Stimulated activated CD8-positive, alpha-beta memory T cell treated with anti-CD3 and anti-CD28 coated beads, Interleukin-7, amount 100 ng/mL, for 48 hours (primary cell): Measurements from ENCODE around the gene ZC3H10.
A peak's percentile ranks its signal among the peaks of the same experiment; 100 is the strongest.
"Not testable (repeated sequence)": the region's sequence is repeated elsewhere in the genome, so short reads cannot be mapped to it uniquely, and the experiment has no call there.

ENCODE experiments used
- DNase-seq, 2 donors: peaks; one replicate each; pipeline ENCODE4 v3.0.0-alpha.2; 2020; ENCODE audit warnings: low read depth in 1 of 2; ENCODE audit errors: extremely low read depth in 1 of 2

ZC3H10 gene

DNA sequence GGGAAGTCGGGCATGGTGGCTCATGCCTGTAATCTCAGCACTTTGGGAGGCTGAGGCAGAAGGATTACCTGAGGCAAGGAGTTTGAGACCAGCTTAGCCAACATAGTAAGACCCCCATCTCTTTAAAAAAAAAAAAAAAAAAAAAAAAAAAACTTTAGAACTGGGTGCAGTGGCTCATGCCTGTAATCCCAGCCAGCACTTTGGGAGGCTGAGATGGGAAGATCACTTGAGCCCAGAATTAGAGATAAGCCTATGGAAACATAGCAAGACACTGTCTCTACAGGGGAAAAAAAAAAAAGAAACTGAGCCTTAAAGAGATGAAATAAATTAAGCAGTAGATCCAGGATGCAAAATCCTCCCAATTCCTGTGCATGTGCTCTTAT, 15.4 kb upstream of the ZC3H10 start:
- no peak for DNase-seq

DNA sequence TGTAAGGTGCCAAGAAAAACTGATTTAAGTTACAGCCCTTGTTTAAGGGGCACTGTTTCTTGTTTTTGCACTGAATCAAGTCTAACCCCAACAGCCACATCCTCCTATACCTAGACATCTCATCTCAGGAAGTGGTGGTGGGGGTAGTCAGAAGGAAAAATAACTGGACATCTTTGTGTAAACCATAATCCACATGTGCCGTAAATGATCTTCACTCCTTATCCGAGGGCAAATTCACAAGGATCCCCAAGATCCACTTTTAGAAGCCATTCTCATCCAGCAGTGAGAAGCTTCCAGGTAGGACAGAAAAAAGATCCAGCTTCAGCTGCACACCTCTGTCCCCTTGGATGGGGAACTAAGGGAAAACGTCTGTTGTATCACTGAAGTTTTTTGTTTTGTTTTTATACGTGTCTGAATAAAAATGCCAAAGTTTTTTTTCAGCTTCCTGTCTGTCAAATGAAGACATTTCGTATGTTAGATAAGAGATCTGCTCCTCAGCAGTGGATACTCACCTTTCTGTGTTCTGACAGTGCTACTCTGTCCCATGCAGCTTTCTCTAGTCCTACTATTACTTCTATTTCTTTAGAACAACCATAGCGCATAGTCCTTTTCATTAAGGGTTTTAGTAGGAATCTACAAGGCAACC, 14.9 kb upstream of the ZC3H10 start:
- no peak for DNase-seq

DNA sequence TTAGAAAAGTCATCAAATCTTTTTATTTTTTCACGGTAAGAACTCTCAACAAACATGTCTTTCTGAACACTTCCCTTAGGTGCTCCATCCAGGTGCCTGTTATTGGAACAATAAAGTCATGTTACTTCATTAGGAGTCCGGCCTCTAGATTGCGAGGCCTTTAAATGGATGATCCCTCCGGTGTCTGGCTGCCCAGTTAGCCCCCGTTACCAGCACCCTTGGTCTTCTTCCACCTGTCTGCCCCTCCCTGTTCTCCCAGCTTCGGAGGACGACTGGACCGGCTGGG, 14.3 kb upstream of the ZC3H10 start:
- no peak for DNase-seq

DNA sequence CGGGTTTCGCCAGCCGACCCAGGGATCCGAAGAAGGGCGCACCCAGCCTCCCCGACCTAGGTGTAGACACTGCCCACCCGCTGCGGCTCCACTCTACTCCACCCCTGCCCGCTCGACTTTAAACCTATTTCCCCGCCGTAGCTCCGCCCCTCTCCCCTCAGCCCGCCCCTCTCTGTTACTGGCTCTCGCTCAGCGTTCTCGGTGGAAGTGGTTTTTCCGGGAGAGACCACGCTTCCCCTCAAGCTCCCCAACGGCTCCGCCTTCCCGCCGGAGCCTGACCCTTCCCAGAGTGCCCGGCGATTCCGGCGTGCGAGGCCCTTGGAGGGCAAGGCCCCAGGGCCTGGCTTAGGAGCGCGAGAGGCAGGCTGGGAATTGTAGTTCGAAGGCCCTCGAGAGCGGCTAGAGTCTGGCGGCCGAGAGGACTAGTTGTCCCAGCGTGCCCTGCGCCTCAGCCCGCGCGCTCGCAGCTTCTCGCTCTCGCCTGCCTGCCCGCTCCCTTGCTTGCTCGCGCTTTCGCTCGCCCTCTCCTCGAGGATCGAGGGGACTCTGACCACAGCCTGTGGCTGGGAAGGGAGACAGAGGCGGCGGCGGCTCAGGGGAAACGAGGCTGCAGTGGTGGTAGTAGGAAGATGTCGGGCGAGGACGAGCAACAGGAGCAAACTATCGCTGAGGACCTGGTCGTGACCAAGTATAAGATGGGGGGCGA, 13.8 kb upstream of the ZC3H10 start, which contains the start of gene PA2G4:
PA2G4 (plus strand) TSS at position 451 of the 706 bp plus-strand sequence; CDS start at position 630, 179 bp downstream.
- DNase-seq, result peak; percentile 96 to 98

DNA sequence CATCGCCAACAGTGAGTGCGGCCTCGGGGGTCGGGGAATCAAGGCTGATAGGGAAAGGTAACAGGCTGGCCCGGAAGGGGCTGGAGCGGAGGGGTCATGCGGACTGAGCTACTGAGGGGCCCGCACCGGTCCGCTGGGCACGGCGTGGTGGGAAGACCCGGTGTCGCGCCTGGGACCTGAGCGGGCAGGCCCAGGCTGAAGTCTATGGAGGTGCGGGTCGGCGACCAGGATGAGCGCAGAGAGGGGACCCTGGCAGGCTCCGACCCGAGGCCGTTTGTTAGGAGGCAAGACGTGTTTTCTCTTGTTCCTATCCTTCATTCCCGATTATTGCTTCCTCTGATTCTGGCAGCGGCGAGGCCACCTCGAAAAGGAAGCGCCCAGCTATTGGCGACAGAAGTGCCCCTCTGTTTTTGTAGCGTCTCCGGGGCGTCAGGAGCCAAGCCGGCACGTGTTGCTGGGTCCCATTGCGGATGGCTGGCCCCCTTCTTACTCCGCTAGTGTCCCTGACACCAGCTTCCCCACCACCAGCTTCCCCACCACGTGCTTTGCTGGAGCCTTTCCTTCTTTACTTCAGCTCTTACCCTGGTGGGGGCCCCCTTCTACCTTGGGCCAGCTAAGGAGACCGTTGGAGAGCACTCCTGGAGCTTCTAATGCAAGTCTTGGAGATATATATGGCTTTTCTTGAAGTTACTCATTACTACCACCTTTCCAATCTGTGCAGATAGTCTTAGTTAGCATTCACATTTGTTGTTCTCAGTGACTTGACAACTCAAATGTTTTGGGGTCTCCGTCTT, 13.1 kb upstream of the ZC3H10 start:
- DNase-seq, result no peak

DNA sequence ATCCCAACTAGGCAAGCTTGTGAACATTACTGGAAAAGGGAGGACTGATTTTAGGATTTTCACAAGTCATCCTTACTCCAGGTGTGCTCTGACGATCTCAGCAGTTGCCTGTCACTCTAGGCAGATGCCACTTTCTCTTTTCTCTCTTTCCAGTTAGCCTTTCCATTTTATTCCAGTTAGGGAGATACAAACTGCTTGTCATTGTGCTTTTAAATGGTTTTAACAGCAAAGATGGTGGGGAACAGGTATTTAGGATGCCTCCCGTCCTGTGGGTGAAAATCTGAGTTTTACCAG, 12.5 kb upstream of the ZC3H10 start:
- DNase-seq, result no peak

DNA sequence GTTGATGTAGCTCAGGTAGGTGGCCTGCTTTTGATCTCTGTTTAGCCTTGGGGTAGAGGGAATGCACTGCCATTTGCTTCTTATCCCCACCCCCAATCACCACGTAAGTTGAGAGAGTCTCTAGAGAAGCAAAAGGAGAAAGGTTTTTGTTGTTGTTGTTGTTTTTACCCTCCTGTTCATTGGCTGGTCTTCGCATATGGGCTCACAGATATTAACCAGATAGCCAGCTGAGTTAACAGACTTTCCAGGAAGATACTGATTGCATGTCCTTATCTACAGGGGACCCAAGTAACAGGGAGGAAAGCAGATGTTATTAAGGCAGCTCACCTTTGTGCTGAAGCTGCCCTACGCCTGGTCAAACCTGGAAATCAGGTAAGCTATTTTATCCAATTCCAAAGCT, 10.8 kb upstream of the ZC3H10 start:
- no peak for DNase-seq

DNA sequence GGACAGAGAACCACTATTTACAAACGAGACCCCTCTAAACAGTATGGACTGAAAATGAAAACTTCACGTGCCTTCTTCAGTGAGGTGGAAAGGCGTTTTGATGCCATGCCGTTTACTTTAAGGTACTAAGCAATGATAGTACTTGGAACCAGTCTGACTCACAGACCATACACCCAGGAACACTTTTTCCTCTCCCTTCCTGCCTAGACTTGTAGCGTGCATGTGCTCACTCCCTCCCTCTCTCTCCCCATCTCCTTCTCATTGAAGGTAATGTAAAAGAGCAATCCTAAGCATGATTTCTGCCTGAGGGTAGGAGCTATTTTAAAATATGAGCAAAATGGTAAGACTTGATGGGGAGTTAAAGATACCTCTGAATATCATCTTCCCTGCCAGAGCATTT, 7.5 kb upstream of the ZC3H10 start:
- DNase-seq, result no peak

DNA sequence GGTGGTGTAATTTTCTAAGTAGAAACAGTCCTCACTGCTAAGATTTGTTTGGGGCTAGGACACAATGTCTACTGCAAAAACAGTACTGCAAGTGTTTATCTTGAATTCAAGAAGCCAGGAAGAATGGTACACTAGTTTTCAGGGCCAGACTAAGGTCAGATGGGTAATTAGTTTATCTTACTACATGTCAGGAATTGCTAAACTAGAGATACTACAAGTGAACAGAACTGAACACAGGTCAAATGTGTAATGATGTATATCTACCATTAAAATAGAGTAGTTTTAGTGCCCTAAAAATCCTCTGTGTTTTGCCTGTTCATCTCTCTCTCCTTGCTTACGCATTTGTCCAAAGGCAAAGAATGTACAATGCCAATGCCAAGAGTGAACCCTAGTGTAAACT, 4.0 kb upstream of the ZC3H10 start:
- DNase-seq, result no peak

DNA sequence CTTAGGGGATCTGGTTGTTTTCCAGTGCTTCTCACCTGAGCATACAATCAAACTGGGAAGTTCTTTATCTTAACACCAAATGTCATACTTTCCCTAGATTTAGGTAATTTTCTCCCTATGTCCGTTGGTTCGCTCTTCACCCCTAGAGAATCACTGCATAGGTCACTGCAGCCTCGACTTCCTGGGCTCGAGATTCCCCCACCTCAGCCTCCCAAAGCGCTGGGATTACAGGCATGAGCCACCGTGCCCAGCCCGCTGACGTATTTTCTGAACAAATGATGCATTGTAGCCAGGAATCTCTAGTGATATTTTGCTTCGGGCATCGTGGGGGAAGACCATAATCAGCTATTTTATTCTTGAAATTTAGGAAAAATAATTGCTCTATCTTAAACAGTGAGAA, 2.7 kb upstream of the ZC3H10 start:
- no peak for DNase-seq

DNA sequence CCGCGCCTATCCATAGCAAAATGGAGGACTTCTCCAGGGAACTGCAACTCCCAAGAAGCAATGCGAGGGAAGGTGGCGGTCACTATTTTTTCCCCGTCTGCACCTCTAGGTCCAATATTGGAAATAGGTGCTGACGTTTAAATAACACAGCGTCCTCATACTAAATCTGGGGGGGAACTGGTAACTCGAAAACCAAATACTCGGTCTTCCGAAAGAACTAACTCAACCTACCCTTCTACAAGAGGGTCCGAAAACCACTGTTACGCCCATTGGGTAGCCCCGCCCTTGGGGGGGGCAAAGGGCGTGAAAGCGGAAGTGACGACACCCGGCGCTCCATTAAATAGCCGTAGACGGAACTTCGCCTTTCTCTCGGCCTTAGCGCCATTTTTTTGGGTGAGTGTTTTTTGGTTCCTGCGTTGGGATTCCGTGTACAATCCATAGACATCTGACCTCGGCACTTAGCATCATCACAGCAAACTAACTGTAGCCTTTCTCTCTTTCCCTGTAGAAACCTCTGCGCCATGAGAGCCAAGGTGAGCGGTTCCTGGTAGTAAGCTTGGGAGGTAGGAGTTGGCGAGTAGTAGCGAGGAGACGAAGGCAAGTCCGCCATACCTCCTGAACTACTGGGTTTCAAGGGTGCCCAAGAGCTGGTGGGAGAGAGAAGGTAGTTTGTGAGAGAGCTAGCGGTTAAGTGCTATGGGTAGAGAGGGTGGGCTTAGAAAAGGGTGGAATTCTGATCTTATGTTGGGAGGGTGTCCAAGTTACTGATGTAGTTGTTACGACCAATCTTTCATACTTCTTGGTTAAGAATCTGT, 1.6 kb upstream of the ZC3H10 start, which contains the start of gene RPL41:
RPL41 (plus strand) TSS at position 367 of the 815 bp plus-strand sequence.
- DNase-seq, result peak; percentile 81 to 82

DNA sequence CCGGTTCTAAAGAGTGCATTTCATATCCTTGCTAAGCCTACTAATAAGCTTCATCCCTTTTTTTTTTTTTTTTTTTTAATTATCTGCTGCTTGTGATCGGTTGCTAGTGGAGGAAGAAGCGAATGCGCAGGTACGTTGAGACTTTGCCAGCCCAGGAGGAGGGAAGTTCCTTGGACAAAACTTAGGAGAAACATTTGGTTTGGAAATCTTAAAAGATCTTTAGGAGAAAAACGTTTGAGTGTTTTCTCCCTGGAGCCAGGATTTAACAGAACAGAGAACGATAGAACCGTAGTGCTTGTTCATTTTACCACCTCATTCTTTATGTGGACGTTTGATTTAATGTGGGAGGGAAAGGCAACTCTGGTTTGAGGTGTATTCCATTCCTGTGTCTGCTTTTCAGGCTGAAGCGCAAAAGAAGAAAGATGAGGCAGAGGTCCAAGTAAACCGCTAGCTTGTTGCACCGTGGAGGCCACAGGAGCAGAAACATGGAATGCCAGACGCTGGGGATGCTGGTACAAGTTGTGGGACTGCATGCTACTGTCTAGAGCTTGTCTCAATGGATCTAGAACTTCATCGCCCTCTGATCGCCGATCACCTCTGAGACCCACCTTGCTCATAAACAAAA, 872 bp upstream of the ZC3H10 start:
- DNase-seq, result not testable (repeated sequence)

DNA sequence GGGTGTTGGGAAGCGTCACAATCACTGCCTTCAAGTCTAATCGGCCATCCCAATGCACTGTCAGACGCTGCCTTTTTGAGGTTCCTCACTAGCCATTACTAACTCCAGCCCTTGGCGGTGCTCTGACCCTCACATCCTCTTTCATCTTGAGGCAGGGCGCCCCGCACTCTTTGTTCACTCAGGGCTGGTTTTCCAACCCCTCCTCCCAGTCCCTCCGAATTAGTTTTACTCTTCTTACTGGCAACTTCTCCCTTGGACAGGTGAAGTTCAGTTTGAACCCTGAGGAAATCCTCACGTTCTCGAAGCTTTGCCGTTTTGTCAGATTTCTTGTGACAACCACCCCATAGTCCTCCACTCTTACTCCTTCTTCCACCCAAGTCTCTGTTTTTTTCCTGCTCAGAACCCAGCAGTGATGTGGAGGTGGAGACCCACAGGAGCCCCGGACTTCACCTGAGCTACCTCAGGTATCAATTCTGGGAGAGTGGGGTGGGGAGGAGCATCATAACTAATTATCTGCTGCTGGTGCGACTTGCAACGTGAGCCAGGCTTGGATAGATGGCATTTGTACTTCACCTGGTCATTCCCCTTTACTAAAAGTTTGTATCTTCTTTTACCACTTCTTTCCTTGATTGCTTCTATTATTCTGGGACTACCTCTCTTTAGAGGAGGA, 757 bp downstream of the ZC3H10 start:
- no peak for DNase-seq

DNA sequence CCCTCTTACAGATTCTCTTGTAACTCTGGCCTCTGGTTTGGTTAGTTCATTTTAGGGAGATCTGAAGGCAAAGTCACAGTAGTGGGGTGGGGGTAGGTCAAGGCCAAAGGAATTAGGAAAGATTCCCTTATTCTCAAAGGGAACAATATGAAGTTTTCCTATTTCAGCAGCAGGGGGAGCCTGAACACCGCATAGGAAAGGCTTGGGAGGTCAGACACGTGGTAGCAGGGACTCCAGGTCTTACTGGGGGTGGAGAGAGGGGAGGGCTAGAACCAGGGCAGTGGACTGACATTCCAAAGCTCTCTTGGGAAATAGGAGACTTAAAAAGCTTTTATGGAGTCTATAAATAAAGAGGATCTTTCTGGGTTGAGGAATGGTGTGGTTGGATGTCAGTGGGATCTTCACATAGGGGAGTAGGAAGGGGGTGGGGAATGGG, 1.3 kb downstream of the ZC3H10 start:
- no peak for DNase-seq

DNA sequence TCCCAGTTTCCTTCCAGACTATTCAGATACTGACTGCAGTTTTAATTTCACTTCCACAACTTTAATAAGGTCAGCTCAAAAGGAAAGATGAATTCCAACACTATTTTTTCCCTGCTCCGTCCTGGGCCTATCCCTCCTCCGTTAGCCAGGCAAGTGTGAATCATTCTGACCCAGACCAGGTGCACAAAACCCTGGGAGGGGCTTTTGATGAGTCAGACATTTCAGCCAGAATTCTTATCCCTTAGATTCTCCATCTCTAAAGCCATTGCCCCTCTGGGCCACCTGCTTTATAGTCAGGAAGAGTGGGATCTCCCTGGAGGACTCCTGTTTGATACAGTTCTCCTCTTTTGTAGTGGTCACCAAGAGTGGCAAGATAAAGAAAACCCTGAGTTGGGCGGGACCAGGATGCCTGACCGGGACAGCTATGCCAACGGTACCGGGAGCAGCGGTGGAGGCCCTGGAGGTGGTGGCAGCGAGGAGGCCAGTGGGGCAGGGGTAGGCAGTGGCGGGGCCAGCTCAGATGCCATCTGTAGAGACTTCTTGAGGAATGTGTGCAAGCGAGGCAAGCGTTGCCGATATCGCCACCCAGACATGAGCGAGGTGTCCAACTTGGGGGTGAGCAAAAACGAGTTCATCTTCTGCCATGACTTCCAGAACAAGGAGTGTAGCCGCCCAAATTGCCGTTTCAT, 2.2 kb downstream of the ZC3H10 start:
- DNase-seq, result no peak

DNA sequence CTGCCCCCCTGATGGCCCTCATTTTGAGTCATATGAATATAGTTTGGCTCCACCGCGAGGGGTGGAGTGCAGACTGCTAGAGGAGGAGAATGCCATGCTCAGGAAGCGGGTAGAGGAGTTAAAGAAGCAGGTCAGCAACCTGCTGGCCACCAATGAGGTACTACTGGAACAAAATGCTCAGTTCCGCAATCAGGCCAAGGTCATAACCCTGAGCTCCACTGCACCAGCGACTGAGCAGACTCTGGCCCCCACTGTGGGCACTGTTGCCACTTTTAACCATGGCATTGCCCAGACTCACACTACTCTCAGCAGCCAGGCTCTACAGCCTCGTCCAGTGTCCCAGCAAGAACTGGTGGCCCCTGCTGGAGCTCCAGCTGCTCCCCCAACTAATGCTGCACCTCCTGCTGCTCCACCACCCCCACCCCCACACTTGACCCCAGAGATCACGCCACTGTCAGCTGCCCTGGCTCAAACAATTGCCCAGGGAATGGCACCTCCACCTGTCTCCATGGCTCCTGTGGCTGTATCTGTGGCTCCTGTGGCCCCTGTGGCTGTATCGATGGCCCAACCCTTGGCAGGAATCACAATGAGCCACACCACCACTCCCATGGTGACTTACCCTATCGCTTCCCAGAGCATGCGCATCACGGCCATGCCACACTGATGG, 3.3 kb downstream of the ZC3H10 start:
- DNase-seq, result no peak

DNA sequence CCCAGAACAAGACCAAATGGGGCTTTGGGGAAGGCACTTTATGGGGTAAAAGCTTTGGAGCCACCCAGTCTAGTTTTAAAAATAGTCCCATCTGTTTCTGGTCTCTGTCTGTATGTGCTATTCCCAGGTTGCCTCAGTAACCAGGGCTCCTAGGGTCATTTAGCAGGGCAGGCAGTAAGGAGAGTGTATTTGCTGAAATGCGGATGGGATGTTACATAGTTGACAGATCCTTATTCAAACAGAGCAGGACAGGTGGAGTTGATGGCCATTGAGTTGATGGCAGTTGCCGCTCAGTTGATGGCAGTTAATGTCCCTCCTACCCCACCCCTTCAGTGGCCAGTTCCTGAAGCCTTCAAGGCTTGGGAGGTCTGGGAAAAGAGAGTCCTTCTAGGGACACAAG, 4.6 kb downstream of the ZC3H10 start:
- no peak for DNase-seq

DNA sequence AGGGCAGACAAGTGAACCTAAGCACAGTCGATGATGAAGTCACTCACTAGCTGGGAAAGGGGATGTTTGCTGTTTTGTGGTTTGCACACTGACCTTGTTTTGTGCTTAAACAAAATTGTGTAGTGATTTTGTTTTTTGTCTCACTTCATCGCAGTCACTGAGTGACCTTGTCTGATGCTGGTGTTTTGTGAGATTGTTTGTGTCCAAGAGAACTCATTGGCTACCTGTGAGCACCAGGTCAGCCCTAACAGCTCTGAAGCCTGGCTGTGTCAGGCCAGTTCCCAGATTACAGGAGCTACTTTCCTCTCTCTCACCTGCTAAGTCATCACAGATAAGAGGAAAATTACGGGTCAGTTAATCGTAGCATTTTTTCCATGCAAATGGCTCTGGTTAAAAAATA, 6.1 kb downstream of the ZC3H10 start:
- no peak for DNase-seq

DNA sequence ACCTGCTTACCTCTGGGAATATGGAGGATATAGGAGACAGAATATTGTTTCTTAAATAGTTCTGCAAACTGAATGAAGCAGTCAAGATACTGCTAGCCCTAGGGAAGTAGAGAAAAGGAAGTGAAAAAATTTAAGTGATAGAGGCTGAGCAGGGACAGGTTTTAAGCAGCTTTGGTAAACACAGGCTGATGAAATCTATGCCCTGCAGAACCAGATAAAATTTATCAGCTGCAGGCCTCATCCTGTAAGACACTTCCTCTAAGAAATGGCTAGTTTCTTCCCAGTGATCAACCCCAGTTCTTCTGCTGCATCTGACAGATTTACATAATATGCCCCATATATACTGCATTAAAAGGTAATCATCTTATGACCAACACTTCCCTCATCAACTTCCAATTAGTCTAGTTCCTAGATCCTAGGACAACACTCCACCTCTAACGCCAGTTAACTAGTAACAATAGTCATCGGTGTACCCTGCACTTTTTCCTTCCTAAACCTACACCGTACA, 8.7 kb downstream of the ZC3H10 start:
- no peak for DNase-seq
